GM12875 (cell line): Measurements from ENCODE around the gene VWC2.
A peak's percentile ranks its signal among the peaks of the same experiment; 100 is the strongest.
"Not testable (repeated sequence)": the region's sequence is repeated elsewhere in the genome, so short reads cannot be mapped to it uniquely, and the experiment has no call there.

Source experiments
- H3K4me3 ChIP-seq: one replicate; pipeline ENCODE4 v1.5.1; 2011; ENCODE audit warnings: low read depth, low read length, control low read depth
- TF ChIP-seq, protein P1 (sequence below): IDR thresholded peaks from 2 replicates; pipeline ENCODE4 v1.5.1; 2011; ENCODE audit warnings: low read depth, mild to moderate bottlenecking, control low read depth, inconsistent platforms, low read length, moderate library complexity, borderline replicate concordance; ENCODE audit not compliant: insufficient read depth

VWC2 gene

GRCh38 chr7:49848211-49848841 lies 74.9 kb downstream of the VWC2 start:
- no peak overlapping the region for H3K4me3 ChIP-seq
- TF ChIP-seq, protein P1, sequence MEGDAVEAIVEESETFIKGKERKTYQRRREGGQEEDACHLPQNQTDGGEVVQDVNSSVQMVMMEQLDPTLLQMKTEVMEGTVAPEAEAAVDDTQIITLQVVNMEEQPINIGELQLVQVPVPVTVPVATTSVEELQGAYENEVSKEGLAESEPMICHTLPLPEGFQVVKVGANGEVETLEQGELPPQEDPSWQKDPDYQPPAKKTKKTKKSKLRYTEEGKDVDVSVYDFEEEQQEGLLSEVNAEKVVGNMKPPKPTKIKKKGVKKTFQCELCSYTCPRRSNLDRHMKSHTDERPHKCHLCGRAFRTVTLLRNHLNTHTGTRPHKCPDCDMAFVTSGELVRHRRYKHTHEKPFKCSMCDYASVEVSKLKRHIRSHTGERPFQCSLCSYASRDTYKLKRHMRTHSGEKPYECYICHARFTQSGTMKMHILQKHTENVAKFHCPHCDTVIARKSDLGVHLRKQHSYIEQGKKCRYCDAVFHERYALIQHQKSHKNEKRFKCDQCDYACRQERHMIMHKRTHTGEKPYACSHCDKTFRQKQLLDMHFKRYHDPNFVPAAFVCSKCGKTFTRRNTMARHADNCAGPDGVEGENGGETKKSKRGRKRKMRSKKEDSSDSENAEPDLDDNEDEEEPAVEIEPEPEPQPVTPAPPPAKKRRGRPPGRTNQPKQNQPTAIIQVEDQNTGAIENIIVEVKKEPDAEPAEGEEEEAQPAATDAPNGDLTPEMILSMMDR: no peak

GRCh38 chr7:49850921-49851613 lies 77.6 kb downstream of the VWC2 start:
- no peak overlapping the region for H3K4me3 ChIP-seq
- TF ChIP-seq, protein P1: no peak

- H3K4me3 ChIP-seq: not testable (repeated sequence)
Observed at GRCh38 chr7:49851614-49851934, 78.1 kb downstream of the VWC2 start.

GRCh38 chr7:49852619-49853462 lies 79.4 kb downstream of the VWC2 start:
- no peak overlapping the region for H3K4me3 ChIP-seq
- TF ChIP-seq, protein P1: peak; percentile 82

DNA sequence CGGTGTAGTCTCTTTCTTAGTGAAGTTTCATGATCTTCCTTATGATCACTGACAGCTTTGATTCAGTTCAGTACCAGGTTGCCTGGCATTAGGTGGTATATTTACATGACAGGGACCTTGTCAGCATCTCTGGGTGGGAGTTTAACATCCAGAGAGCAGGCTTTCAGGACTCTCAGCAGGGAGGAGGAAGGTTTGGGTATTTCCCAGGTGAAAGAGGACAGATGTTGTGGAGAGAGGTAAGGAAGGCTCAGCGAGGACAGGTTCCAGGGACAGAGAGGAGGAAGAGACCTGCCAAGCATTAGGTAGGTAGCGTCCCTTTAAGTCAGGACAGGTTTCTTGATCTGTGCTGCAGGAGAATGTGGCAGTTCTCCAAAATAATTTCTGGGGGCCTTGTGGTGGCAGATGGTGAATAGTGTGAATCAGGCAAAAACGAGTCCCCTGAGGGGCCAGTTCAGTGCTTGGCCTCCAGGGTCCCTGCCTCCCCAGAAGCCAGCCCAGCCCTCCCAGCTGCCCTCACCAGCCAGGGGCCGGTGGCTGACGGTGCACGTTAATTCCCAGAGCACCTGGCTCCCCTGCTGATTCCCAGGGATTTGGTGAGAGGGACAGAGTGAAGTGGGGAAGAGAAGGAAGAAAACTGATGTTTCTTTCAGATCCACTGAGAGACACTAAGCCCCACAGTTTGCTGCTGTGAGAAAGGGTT lies 82.0 kb downstream of the VWC2 start:
- no peak overlapping the region for H3K4me3 ChIP-seq
- TF ChIP-seq, protein P1: no peak

DNA sequence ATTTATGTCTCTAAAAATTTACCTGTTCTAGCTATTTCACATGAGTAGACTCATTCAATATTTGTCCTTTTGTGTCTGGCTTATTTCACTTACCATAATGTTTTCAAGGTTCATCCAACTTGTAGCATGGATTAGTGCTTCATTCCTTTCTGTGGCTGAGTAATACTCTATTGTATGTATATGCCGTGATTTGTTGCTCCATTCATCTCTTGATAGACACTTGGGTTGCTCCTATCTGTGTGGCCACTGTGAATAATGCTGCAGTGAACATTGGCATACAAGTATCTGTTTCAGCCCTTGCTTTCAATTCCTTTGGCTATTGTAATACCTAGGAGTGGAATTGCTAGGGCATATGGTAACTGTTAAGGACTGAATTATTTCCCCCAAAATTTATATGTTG lies 86.9 kb downstream of the VWC2 start:
- TF ChIP-seq, protein P1: no peak
- H3K4me3 ChIP-seq: no peak overlapping the region

- TF ChIP-seq, protein P1: no peak
- no peak overlapping the region for H3K4me3 ChIP-seq
Observed at GRCh38 chr7:49866076-49866735, 92.8 kb downstream of the VWC2 start.
